ENCODE results near the gene ZFAND6.

The ZFAND6 gene

GRCh38 chr15:80186597-80186996, 127.1 kb downstream of the ZFAND6 start:
- H3K36me3 Mint-ChIP-seq (ENCODE audit: insufficient read depth): no peaks in the 10 kb centered on the region
- no peak overlapping the region for H3K4me3 Mint-ChIP-seq
- H3K4me1 Mint-ChIP-seq (ENCODE audit: low read depth in 2 of 2): no peaks in the 10 kb centered on the region
- no peaks in the 10 kb centered on the region for H3K9me3 Mint-ChIP-seq
- ATAC-seq (replicated peaks): no peak
- no peak overlapping the region for H3K27ac Mint-ChIP-seq
- no peaks in the 10 kb centered on the region for H3K27me3 Mint-ChIP-seq
- no peak for DNase-seq
